HG03103 (cell line): ENCODE data around the gene NFIB.

Experiments used
- ATAC-seq: cut with Tn5 transposase; IDR thresholded peaks from one replicate; pipeline ENCODE4 v1.9.1; 2021; ENCODE audit warnings: low read depth; ENCODE audit not compliant: unreplicated experiment

The NFIB gene

GRCh38 chr9:14345354-14346230 lies 31.7 kb upstream of the NFIB start:
- no peak for ATAC-seq

DNA sequence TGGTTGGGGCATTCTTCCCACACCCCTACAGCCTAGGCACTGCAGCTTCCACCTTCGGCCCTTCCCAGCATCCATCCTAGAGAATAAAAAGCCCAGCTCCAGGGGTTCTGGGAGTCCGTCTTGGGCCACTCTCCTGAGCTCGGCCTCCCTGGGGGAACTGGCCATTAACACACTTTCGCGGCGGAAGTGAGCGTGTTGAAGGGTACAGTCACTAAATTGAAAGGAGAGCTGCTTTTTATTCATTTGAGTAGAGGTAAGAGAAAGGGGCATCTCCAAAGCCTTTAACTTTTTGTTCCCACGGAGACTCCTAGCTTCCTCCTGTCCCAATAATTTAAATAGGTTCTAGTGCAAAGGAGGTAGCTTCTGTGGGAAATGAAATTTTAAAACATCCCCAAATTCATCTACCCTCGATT lies 31.0 kb upstream of the NFIB start:
- no peak for ATAC-seq

DNA sequence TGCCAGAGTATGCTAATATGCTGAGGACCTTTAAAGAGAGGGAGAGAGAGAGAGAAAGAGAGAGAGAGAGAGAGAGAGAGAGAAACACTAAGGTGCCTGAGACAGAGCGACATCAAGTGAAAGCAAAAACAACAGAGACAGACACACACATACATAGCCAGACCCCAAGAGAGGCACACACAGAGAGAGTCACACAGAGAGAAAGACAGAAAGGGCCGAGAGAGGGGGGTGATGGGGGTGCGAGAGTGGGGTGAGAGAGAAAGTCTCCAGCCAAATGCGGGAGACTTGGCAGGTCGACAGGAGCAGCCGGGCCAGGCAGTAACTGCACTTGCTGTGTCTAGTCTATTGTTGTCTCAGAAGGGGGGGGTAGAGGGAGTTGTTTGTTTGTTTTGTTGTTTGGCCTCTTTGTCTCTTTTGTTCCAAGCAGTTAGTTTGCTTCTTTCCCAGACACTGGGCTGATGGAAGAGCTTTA lies 30.1 kb upstream of the NFIB start:
- no peak for ATAC-seq

DNA sequence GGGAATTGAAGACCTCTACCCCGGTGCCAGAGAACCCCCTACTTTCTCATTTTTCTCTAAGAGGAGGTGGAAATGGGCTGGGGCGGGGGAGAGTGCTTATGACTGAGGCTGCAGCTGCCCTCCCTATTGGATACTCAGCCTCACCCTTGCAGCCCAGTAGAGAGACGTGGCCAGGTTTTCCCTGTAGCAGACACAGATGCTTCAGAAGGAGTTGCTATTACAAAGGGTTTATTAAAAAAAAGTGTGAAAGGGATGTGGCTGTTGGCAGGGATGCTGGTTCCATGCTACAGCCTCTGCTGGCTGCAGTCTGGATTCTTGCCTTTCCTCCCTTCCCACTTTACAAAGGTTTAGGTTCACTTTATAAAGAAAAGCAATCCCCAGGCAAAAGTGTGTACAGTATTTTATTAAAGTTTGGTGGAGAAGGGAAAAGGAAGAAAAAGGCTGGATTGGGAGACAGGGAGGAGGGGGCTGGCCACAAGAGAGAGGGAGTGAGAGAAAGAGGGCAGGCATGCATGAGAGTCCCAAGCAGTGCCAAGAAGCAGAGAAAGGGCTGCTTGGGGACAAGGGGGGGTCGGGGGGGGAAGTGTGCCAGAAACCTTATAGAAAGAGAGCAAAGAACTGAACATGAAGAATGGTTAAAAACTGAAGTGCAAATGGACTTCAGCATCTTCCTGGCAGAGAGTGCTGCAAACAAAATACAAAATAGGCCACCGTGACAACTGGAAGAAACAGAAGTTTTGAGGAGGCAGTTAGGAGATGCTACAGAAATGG lies 29.5 kb upstream of the NFIB start:
- no peak for ATAC-seq

- no peak for ATAC-seq
Observed at GRCh38 chr9:14342736-14343135, 28.8 kb upstream of the NFIB start.

DNA sequence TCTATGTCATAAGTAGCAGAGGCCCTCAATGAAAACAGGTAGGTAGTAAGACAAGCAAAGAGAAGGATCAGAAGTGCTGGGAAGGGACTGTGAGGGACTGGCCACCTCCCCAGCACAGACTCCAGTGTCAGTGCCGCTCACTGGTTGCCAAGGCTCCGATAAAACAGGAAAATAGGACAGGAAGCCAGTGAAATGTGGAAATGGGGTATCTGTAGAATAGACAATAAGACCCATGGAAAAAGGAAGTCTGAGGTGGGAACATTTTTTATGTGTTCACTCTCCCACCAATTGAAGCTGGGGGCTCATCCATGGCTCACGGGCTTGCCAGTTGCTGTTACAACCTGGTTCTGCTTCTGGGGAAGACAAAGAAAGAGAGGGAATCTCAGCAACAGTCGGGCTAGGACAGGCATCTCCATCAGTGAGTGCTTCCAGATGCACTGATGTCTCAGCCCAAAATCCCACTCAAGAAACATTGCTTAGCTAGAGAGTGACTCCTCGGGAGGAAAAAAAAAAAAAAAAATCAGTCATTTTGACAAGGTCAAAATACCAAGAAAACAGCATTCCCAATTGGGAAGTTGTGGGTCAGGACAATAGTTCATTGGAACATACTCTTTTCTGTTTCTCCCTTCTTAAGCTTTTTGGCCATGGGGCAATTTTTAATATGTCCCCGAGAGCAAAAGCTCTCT lies 27.6 kb upstream of the NFIB start:
- ATAC-seq, result no peak

DNA sequence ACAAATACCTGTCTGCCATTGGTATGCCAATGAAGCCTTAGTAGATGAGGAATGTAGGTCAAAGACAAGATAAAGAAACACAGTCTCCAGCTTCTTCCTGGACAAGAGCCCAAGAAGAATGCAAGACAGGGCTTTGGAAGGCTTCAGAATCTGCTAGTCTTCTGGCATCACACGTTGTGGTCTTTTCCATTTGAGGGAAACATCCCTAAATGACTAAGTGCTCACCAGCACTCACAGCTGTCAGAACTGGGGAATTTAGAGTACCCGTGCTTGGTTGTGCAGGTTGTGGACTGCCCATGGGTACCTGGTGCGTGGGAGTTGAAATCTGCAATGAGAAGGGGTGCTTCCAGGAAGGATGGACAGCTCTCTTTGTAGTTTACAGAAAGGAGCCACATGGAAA lies 27.1 kb upstream of the NFIB start:
- ATAC-seq, result no peak

DNA sequence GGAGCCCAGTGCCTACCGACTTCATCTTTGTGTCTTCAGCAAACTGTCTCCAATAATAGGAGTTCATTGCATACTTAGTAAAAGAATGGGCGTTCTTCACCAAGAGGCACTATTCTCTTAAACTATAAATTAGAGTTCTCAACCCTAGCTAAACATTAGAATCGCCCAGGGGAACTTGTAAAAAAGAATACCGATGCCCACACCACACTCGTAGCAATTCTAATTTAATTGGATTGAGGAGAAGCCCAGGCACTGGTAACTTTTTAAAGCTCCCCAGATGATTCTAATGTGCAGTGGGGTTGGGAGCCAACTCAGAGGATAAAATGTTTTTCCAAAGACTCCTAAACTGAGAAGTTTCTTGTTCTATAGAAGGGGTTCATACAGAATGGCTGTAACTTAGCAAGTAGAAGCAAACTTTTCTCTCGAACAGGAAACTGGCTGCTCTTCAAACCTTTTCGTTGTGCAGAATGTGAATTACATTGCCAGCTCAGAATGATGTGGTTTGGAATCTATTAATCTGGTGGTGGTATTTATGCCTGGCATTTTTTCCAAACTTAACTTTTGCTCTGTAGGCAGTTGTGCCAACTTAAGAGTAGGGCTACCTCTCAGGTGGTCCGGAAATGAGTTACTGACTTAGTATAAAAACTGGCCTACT lies 26.4 kb upstream of the NFIB start:
- ATAC-seq, result no peak

DNA sequence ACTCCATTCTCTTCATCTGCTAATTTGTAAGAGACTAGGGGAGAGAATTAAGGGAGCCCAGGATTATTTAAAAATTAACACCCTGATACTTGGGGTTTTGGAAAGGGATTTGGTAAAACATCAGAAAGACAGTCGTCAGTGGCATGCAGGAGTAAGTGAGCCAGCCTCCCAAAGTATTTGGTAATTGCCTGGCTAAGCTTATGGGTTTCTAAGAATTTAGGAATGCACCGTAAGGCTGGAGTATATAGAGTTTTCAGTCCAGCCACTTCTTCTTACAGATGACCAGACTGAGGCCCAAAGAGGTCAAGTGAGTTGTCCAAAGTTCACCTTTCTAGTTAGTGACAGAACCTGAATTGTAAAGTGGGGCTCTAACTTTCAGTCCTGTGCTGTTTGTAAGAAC lies 25.8 kb upstream of the NFIB start:
- ATAC-seq, result no peak

GRCh38 chr9:14337615-14338014 lies 23.7 kb upstream of the NFIB start:
- no peak for ATAC-seq

DNA sequence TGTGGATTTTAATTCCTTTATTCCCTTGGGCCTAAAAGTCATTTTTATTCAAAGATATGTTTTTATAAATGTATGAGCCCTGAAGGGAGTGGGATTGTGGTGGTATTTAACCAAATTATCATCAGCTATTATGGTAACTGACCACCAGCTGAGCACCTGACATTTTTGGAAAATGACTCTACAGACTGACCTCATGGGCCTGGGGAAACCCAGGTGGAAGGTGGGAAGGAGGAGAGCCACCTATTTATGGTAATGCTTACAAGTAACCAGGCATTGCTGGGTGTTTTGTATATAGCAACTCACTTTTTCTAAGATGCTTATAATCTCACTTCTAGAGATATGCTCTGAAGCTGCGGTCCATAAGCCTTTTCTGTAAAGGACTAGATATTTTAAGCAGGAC lies 22.3 kb upstream of the NFIB start:
- no peak for ATAC-seq

DNA sequence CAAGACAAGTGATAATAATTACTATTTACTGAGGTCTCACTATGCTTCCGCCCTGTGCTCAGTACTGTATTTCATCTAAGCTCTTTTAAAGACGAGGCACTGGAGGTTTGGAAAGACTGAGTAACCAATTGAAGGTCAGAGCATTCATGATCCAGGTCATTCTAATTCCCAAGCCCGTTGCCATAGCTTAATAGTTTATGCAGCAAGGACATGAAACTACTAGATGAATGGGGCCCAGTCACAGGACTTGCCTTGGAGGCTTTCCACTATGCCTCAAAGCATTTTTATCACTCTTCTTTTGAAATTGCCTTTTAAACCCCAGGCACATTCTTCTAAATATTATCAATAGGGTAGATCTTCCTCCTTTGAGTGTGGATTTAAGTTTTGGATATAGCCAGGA lies 17.2 kb upstream of the NFIB start:
- ATAC-seq, result no peak

- ATAC-seq, result no peak
Observed at GRCh38 chr9:14327036-14327435, 13.1 kb upstream of the NFIB start.

GRCh38 chr9:14326264-14326826 lies 12.4 kb upstream of the NFIB start:
- ATAC-seq, result no peak

GRCh38 chr9:14325147-14325546 lies 11.2 kb upstream of the NFIB start:
- ATAC-seq, result no peak

- ATAC-seq, result no peak
Observed at GRCh38 chr9:14323985-14324650, 10.2 kb upstream of the NFIB start.

- no peak for ATAC-seq
Observed at GRCh38 chr9:14323083-14323971, 9.4 kb upstream of the NFIB start.

GRCh38 chr9:14322211-14323082 lies 8.5 kb upstream of the NFIB start:
- ATAC-seq, result peak; percentile 80
